NCI-H2196 (cell line): ENCODE measurements around the gene CLASP1.
"Not testable (repeated sequence)": the region's sequence is repeated elsewhere in the genome, so short reads cannot be mapped to it uniquely, and the experiment has no call there.

Experiments
- DNase-seq: peaks from one replicate; lab custom pipeline; 2025; ENCODE audit not compliant: unreplicated experiment; lab: John Stamatoyannopoulos, UW

Gene CLASP1

DNA sequence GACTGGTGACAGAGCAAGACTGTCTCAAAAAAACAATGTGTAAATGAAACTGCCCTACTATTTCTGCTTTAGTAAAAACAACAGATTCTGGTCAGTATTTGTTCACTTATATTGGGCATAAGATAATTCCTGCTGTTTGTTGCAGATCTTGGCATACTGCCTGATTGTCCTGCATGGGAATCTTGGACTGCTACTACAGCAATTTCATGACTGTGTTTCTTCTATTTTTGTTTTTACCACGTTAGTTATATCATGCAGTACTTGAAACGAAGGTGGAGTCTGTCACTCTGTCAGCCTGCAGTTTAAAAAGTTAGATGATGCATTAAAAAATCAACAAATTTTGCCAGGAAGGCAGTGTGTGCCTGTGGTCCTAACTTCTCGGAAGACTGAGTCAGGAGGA lies 14.2 kb upstream of the CLASP1 start:
- no peak for DNase-seq

DNA sequence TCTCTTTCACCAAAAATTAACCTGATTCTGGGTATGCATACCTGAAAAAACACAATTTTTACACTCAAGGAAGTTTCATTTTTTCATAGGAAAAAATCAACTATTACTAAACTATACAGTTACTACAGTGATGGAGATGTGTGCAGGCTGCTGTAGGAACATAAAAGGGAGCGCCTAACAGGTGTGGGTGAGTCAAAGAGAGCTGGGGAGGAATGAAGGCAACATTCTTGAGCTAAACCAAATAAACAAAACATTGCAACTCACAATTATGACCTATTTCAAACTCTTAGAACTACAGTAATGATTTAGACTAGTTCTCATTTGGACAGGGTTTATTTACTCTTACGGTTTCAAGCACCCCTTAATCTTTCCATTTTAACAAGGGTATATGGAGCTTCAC lies 13.4 kb upstream of the CLASP1 start:
- DNase-seq, result no peak

DNA sequence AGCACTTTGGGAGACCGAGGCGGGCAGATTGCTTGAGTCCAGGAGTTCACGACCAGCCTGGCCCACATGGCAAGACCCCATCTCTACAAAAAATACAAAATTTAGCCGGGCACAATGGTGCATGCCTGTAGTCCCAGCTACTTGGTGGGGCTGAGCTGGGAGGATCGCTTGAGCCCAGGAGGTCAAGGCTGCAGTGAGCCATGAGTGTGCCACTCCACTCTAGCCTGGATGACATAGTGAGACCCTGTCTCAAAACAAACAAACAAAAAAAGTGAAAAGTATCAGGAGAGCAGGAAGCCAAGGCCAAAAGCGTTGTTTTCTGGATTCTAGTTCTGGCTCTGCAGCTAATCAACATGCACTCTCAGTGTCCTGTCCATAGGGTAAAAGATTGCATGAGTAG lies 10.7 kb upstream of the CLASP1 start:
- DNase-seq, result no peak

DNA sequence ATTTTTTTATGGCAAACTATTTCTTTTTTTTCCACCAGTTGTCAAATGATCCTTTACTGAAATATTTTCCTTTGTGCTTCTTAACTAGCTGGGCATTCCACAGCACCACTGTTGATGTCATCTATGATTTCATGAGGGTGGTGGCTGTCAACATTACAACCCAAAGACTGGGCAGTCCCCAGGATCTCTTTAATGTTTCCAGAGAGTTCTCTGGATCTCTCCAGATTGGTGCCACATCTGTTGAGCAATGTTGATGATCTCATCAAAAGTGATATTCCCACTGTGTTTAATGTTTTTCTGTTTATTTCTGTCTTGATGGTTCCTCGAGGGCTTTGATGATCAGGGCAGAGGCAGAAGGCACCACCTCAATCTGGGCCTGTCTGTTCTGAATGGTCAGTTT lies 9.1 kb upstream of the CLASP1 start:
- not testable (repeated sequence) for DNase-seq

DNA sequence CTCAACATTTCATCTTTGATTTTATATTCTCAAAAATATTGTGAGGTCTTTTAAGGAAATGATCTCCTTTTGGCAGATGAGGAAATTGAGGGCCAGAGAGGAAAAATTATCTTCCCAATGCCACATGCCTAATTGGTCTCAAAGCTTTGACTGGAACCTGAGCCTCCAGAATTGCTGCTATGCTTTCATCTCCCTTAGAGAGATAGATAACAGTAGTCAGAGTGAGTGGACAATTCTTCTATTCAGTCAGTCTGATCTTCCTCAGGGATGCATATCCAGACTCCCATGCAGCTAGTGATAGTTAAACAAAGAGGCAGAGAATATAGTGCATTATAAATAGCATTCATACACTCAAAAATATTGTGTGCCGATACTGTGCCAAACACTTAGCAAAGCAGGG lies 3.8 kb upstream of the CLASP1 start:
- no peak for DNase-seq

DNA sequence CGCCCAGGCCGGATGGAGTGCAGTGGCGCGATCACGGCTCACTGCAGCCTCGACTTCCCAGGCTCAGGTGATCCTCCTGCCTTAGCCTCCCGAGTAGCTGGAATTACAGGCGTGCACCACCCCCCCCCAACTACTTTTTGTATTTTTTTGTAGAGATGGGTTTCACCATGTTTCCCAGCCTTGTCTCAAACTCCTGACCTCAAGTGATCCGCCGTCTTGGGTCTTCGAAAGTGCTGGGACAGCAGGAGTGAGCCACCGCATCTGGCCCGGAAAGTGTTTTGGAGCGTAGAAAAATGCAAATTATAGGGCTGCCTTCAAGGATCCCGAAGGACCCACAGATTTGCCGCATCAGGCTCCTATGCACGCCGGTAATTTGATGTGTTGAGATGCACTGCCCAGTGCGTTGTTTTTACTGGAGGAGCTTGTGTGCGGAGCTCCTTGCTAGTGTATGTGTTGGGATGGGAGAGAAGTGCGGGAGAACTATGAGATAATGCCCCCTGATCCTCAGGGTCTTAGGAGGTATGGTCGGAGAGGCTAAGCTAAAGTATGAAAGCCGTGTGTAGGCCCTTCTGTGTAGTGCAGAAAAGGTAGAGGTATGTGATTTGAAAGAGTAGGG lies 1.2 kb upstream of the CLASP1 start:
- DNase-seq, result no peak

DNA sequence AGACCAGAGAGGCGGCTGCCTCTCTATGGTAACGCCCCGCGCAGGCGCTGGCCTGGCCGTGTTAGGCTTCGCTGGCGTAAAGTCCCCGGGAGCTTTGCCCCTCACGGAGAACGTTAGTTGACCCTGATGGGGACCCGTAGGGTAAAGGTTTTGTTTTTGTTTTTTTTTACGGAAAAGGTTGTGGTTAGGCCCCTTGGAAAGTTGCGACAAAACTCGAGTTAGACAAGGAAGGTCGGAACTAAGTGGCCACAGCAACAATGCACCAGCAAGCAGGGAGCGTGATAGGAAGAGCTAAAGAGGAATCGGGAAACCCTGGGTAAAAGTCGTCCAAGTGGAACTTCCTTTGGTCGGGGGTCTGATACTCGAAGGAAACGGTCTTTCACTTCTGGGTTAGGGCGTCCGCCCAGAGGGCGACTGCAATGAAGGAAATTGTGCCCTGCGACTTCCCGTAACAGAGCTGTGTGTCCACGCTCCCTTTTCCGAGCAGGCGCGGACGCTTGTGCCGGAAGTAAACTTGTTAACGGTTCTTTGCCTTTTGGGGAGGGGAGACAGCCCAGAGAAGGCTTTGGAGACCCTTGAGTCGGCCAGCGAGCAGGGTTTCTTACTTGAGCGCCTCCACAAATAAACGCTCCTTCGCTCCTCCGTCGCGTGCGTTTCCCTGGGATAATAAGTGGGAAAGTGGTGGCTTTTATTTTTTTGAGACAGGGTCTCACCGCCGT lies 493 bp upstream of the CLASP1 start:
- peak; percentile 94 for DNase-seq

DNA sequence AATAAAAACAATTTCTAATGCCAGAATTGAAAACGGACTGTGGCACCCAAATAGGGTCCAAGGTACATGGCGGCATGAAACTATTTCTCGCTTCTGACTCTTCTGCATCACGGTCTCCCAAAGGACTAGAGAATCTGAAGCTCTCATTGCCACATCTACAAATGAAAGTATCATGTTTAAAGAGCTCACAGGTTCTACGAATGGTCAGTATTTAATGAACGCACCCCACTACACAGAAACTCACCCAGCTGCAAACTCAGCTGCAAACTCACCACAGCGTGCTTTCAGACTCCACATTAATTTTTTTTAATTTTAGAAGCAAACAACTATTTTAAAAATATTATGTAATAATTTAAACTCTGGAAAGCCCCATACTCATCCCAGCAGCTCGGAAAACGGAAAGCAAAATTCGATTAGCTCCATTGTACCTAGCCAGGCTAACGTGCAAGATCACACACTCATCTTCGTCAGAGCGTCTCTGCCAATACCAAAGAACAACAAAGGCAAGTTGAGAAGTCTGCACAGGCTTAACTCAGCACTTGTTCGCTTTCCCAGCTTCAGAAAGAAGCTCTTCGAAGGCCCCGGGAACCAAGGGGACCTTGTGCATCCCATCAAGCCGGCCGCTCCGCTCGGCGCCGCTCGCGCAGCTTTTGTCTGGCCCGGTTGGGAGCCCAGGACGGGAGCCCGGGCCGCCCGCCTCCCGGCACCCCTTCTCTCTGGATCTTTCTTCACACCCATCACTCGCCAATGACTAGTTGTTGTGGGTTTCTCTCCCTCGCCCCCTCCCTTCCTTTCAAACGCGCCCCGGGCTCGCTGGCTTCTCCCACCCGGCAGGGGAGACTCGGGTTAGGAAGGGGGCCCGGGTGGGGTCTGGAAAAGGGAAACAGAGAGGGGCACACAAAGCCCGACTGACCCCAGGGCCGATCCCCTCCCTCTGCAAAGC lies 785 bp downstream of the CLASP1 start:
- peak; percentile 29 for DNase-seq

DNA sequence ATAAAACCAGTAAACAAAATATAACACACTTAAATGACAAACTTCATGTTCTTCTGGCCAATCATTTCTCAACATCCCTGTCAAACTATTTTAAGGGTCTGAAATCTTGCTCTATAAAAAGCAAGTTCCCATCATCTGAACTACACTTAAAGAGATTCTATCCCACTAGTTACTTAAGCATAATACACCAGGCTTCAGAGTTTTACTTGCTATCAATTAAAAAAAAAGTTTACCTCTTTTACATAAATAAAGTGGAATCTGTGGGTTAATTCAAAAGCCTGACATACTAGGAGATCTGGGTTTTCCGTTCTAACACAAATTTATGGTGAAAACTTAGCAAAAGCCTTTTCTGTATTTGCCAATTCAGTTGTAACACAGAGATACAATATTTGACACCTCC lies 1.9 kb downstream of the CLASP1 start:
- DNase-seq, result no peak

DNA sequence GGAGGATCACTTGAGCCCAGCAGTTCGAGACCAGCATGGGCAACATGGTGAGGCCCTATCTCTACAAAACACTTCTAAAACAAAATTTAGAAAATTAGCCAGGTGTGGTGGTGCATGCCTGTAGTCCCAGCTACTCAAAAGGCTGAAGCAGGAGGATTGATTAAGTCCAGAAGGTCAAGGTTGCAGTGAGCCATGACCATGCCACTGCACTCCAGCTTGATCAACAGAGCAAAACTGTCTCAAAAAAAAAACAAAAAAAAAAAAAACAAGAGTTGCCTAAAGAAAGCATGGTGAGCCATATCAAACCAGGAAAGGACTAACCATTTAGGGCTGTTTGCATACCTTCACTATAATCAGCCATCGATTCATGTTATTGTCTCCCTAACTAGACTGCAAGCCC lies 4.5 kb downstream of the CLASP1 start:
- DNase-seq, result no peak

DNA sequence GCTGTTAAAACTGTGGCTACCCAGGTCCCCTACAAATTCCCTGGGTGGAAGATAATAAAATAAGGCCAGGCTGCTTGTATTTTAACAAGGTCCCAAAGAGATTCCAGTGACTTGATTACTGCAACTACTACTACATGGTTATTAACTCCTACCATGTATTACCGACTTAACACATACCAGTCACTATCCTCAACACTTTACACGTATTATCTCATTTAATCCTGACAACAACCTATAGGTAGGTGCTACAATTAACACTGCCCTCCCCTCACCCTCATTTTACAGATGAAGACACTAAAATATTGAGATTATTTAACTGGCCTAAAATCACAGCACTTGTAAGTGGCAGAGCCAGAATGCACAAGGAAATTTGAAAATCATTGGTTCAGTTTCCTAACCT lies 5.4 kb downstream of the CLASP1 start:
- no peak for DNase-seq

DNA sequence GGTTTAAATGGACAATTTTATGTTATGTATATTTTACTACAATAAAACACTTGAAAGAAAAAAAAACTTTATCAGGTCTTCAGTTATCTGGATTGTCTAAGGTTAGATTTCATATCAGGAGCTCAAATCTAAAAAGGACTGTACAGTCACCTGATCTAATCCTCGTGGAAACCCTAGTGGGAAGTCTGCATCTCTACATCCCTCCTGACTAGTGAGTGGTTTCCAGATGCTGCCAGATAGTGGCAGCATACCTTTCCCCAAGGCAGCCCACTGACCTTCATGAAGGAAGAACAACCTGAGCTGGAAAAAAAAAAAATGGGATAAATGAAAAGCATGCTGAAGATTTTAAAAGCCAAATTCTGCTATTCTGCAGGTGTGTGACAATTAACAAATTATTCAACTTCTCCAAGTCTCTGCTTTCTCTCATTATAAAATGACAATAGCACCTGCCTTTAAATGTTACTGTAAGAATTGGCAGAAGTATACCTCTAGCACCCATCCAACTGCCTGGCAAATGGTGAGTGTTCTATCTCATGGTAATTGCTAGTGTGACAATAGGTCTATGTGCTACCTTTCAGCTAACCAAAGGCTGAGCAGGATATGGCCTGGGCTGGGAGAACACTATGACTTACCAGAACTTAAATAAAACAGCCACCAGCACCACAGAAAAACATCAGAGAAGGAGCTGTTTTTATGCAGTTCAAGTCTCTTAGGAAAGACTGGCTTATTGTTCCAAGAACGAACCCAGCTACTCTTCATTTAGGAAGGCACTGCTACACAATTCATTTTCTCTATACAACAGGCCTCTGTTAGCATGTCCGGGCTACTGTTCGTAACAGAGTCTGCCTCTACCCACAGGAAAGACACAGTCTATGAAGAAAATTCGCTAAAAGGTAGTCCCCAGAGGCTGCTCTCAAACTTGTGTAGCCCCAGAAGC lies 8.6 kb downstream of the CLASP1 start:
- DNase-seq, result no peak

DNA sequence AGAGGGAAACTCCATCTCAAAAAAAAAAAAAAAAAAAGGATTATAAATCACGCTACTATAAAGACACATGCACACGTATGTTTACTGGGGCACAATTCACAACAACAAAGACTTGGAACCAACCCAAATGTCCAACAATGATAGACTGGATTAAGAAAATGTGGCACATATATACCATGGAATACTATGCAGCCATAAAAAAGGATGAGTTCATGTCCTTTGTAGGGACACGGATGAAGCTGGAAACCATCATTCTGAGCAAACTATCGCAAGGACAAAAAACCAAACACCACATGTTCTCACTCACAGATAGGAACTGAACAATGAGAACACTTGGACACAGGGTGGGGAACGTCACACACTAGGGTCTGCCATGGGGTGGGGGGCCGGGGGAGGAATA lies 9.4 kb downstream of the CLASP1 start:
- DNase-seq, result not testable (repeated sequence)

DNA sequence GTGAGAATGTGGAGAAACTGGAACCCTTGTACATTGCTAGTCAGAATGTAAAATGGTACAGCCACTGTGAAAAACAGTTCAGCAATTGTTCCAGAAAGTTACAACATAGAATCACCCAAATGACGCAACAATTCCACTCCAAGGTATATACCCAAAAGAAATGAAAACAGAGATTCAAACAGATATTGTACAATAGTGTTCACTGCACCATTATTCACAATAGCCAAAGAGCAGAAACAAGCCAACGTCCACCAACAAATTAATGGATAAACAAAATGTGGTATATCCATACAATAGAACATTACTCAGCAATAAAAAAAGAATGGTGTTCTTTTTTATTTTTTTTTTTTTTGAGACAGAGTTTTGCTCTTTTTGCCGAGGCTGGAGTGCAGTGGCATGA lies 10.9 kb downstream of the CLASP1 start:
- DNase-seq, result no peak

DNA sequence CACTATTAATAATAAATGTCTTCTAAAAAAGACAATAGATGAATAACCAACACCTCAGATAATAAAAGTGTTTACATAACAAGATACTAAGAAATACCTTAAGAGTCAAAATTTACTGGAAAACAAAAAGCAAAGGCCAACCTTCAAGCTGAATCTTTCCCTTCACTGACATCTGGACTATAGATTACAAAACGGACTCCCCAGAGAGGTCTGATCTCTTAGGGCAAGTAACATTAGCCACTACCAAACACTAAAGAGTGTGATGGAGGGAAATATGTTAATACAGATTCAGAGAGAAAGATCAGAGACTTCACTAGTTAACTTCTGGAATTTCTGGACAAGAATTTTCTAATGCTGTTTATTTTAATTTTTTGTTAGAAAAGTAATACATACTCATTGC lies 13.9 kb downstream of the CLASP1 start:
- DNase-seq, result no peak

DNA sequence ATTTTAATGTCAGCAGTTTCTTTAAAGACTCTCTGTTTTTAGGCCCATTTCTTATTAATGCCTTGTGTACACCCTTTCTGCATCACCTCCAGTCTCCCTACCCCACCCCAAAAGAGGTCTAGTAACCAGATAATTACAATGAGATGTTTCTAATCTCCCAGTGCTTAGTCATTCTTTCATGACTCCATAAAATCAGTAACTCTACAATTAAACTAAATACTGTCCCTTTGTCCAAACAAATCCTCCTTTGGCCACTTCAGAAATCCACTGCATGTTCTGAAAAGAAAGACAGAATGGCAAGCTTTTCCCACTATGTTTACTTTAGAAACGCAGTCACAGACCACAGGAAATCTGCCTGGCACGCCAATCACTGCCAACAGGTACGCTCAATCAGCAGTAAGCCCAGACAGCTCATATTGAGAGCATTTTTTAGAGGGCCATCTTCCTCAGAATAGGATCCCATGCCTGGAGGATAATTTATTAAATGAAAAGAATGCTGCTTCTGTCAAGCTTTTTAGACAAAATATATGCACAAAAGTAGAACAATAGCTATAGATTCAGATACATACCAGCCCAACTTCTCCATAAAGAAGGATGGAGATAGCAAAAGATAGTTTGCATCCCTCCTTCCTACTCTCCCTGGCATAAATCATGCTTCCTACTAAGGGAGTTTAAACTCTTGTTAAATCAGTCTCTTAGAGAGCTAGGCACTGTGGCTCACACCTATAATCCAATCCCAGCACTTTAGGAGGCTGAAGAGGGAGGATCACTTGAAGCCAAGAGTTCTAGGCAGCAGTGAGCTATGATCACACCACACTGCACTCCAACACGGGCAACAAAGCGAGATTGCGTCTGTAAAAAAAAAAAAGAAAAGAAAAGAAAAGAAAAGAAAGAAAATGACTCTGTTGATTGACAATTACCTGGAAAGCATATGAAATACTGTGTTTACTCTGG lies 14.6 kb downstream of the CLASP1 start:
- DNase-seq, result peak; percentile 34

DNA sequence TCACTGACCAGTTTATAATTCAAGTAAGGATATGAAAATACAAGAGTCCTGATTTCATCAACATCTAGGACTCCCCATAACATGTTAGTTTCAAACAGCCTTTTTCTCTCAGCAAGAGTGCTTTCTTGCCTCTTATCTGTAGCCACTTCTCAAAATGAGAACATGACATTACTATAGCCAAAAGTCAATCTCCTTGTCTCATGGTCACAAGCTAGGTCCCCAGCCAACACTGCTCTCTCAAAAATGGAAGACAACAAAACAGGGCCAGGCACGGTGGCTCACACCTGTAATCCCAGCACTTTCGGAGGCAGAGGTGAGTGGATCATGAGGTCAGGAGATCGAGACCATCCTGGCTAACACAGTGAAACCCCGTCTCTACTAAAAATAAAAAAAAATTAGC lies 15.8 kb downstream of the CLASP1 start:
- no peak for DNase-seq

DNA sequence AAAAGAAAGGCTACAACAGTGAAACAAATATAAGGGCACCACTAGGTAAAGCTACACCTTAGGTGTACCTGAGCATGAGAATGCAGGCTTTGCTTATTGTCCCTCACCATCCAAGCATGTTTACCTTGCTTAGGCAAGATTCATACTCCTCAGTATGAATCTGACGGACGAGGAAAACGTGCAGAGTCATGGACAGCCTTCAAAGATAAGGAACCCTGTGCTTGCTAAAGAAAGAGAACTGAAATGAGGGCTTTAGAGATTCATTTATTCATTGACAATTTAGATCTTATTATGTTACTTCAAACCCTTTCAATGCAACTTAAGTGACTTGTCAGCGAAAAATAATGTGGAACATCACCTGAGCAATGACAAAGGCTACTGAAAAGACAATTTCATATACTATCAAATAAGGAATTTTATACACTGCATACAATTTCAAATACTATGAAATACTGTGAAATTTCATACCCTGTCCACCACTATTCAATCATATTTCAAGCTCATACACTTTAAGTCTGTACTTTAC lies 21.7 kb downstream of the CLASP1 start:
- DNase-seq, result no peak

DNA sequence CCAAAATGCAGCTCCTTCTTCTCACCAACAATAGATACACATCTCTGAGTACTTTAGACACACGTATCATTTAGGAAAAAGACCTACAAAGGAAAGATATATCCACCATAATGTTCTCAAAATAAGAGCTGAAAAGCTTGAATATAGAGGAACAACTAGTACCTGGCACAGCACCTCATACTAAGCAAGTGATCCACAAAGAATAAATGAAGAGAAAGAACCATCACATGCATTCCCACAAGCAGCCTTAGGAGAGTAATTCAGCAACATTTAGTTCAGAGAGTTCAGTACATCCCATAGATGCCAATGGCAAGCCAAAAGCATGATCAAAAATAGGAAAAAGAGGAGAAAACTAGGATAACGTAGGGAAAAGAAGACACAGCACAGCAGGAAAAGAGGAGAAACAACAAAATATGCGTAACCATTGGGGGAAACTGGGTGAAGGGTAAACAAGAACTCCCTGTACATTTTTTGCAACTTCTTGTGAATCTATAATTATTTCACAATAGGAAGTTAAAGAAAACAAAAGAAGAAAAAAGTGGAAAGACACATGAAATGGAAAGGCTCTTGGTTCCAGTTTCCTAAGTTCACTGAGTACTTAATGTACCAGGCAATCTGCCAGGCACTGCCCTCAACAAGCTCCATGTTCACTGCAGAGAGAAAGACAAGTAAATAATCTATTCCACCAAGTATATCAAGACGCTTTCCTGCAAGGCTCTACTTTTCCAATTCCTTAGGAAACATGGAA lies 22.3 kb downstream of the CLASP1 start:
- DNase-seq, result peak; percentile 35
